HEK293T (cell line): ENCODE results near the gene NAT8L.

Experiments
- CTCF ChIA-PET: fragments of 350-600 bp; formaldehyde crosslinking; extraction: SDS; loops from one replicate; lab custom pipeline; 2021; ENCODE audit warnings: antibody characterized with exemption, inconsistent platforms; lab: Yijun Ruan, JAX
- POLR2A ChIA-PET: fragments of 350-600 bp; formaldehyde crosslinking; extraction: SDS; loops from one replicate; lab custom pipeline; 2020; ENCODE audit warnings: antibody characterized with exemption, inconsistent platforms; lab: Yijun Ruan, JAX
- DNase-seq: peaks from one replicate; pipeline ENCODE4 v3.0.0; 2012; ENCODE audit warnings: mixed read lengths; ENCODE audit errors: extremely low spot score
- ARNT ChIP-seq: fragments of 450-650 bp; IDR thresholded peaks from 2 replicates; pipeline ENCODE4 v1.6.1; 2017; ENCODE audit warnings: mild to moderate bottlenecking
- BHLHE40 ChIP-seq: fragments of 450-650 bp; IDR thresholded peaks from 2 replicates; pipeline ENCODE4 v1.6.1; 2016; ENCODE audit warnings: mild to moderate bottlenecking, moderate library complexity, borderline replicate concordance
- CTBP1 ChIP-seq: fragments of 450-650 bp; IDR thresholded peaks from 2 replicates; pipeline ENCODE4 v1.6.1; 2016; ENCODE audit warnings: borderline replicate concordance
- ELF4 ChIP-seq: fragments of 450-650 bp; IDR thresholded peaks from 2 replicates; pipeline ENCODE4 v1.6.1; 2017; ENCODE audit warnings: antibody characterized with exemption
- FOXA1 ChIP-seq: fragments of 450-650 bp; IDR thresholded peaks from 2 replicates; pipeline ENCODE4 v1.6.1; 2016; ENCODE audit warnings: mild to moderate bottlenecking
- FOXM1 ChIP-seq: fragments of 450-650 bp; IDR thresholded peaks from 2 replicates; pipeline ENCODE4 v1.6.1; 2017; ENCODE audit warnings: mild to moderate bottlenecking, borderline replicate concordance
- HDGF ChIP-seq: fragments of 450-650 bp; IDR thresholded peaks from 2 replicates; pipeline ENCODE4 v1.6.1; 2017; ENCODE audit warnings: antibody characterized with exemption, borderline replicate concordance
- LEF1 ChIP-seq: fragments of 450-650 bp; IDR thresholded peaks from 2 replicates; pipeline ENCODE4 v1.6.1; 2017; ENCODE audit warnings: mild to moderate bottlenecking, borderline replicate concordance
- NFRKB ChIP-seq: fragments of 450-650 bp; IDR thresholded peaks from 2 replicates; pipeline ENCODE4 v1.6.1; 2016; ENCODE audit warnings: mild to moderate bottlenecking, moderate library complexity
- PKNOX1 ChIP-seq: fragments of 450-650 bp; IDR thresholded peaks from 2 replicates; pipeline ENCODE4 v1.6.1; 2016
- TARDBP ChIP-seq: fragments of 450-650 bp; IDR thresholded peaks from 2 replicates; pipeline ENCODE4 v1.6.1; 2016
- ZNF384 ChIP-seq: fragments of 450-650 bp; IDR thresholded peaks from 2 replicates; pipeline ENCODE4 v1.6.1; 2016

NAT8L gene

GRCh38 chr4:2105559-2105958 lies 46.4 kb downstream of the NAT8L start:
- ChIA-PET POLR2A (no interaction called here), CTCF (no interaction called here)
- TF ChIP-seq FOXM1 (no peak), BHLHE40 (no peak), ELF4 (no peak)
- no peak for DNase-seq

- TF ChIP-seq FOXA1 (no peak), HDGF (no peak), CTBP1 (no peak), NFRKB (no peak), LEF1 (no peak), ZNF384 (no peak), PKNOX1 (no peak), ELF4 (no peak), TARDBP (no peak), BHLHE40 (no peak), FOXM1 (no peak), ARNT (no peak)
- ChIA-PET POLR2A (interaction anchor here (1.2 kb wide), 1 partner anchor 9 kb away, joined by 3 read pairs; no protein-coding TSS in a partner anchor), CTCF (no interaction called here)
- DNase-seq: no peak
These were observed 57.7 kb downstream of the NAT8L start for GRCh38 chr4:2116687-2117400.
